Fibroblast of lung (primary cell): Measurements from ENCODE around the gene LDB1.

ENCODE experiments used
- EZH2 ChIP-seq: IDR thresholded peaks from 2 replicates; pipeline ENCODE4 v1.5.1; 2012; ENCODE audit warnings: low read length, control low read depth, mild to moderate bottlenecking; ENCODE audit errors: missing control alignments
- TF ChIP-seq, protein P1 (sequence below), 2 donors: IDR thresholded peaks in 1 of 2; conservative IDR thresholded peaks in 1 of 2; 1 replicate in 1 of 2; 2 replicates in 1 of 2; pipeline ENCODE4 v1.5.1; 2011 to 2012; ENCODE audit warnings: low read length in 2 of 2, control low read depth in 1 of 2, inconsistent platforms in 1 of 2, low read depth in 1 of 2, mild to moderate bottlenecking in 1 of 2

DNA sequence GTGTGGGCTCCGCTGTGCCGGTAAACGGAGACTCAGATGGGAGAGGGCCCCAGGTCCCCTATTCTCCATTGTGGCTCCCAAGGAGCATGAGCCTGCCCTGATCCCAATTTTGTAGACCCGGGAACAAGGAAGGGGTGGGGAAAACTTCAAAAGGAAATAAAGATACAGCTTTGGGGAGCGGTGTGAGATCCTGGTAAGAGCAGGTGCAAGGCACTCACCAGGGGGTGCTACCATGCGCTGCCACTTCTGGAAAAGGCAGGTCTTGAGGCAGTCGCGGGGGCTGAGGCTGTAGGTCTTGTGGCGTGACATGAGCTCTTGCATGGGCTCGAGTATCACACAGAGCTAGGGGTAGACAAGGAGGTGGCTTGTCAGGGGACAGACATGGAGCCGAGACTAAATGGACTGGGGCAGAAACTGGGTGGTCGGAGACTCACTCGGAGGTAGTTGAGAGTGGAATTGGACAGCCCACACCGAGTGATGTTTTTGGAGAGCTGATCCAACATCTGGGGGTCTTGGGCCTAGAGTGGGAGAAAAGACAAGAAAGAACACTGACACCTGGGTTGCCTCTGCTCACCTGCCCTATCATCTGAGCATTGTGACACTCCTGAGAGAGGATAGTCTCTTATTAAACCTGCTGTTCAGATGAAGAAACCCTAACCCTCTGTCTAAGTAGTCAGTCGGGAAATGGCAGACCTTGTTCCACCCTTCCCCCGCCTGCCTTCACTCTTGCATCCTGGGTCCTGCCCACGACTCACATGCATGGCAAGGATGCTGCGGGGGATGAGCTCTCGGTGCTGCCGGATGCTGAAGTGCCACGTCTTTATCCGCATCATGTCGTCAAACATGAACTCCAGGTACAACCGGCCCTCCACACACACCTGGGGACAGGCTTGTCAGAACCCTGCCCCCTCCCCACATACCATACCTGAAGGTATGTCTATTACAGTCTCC lies 10.7 kb downstream of the LDB1 start:
- TF ChIP-seq, protein P1, sequence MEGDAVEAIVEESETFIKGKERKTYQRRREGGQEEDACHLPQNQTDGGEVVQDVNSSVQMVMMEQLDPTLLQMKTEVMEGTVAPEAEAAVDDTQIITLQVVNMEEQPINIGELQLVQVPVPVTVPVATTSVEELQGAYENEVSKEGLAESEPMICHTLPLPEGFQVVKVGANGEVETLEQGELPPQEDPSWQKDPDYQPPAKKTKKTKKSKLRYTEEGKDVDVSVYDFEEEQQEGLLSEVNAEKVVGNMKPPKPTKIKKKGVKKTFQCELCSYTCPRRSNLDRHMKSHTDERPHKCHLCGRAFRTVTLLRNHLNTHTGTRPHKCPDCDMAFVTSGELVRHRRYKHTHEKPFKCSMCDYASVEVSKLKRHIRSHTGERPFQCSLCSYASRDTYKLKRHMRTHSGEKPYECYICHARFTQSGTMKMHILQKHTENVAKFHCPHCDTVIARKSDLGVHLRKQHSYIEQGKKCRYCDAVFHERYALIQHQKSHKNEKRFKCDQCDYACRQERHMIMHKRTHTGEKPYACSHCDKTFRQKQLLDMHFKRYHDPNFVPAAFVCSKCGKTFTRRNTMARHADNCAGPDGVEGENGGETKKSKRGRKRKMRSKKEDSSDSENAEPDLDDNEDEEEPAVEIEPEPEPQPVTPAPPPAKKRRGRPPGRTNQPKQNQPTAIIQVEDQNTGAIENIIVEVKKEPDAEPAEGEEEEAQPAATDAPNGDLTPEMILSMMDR (conservative IDR thresholded peaks at IDR 0.05 in 1 of 2, IDR thresholded peaks at IDR 0.05 in 1 of 2; ENCODE audit: low read depth in 1 of 2, low read length in 2 of 2), result no peak
- TF ChIP-seq EZH2, result no peak
